HCT116 (cell line): ENCODE data around the gene RBM23.

Source experiments
- ATF3 ChIP-seq: IDR thresholded peaks from 2 replicates; pipeline ENCODE4 v1.6.1; 2012
- CEBPB ChIP-seq: IDR thresholded peaks from 2 replicates; pipeline ENCODE4 v1.6.1; 2012; ENCODE audit warnings: low read depth
- CTCF ChIP-seq, 3 experiments: fragments of 200-600 bp in 1 of 3; sonication (generic) in 1 of 3; IDR thresholded peaks in 2 of 3; conservative IDR thresholded peaks in 1 of 3; 2 replicates each; pipeline ENCODE4 v1.5.1; 2012 to 2017; ENCODE audit warnings: low read depth in 2 of 3, low read length in 2 of 3, antibody characterized with exemption in 1 of 3, borderline replicate concordance in 1 of 3, control low read depth in 1 of 3, mild to moderate bottlenecking in 1 of 3, mixed read lengths in 1 of 3, mixed run types in 1 of 3, moderate library complexity in 1 of 3; ENCODE audit not compliant: insufficient read depth in 1 of 3
- EZH2 ChIP-seq: fragments of 200-600 bp; sonication (generic); IDR thresholded peaks from 2 replicates; pipeline ENCODE4 v1.6.1; 2017; ENCODE audit warnings: antibody characterized with exemption, mixed run types
- MAX ChIP-seq: IDR thresholded peaks from 2 replicates; pipeline ENCODE4 v1.6.1; 2012
- POLR2A ChIP-seq: IDR thresholded peaks from 2 replicates; pipeline ENCODE4 v1.7.0; 2011; ENCODE audit warnings: borderline replicate concordance; ENCODE audit not compliant: insufficient read depth, insufficient read length; ENCODE audit errors: extremely low read depth
- POLR2AphosphoS5 ChIP-seq: IDR thresholded peaks from 2 replicates; pipeline ENCODE4 v1.6.1; 2011; ENCODE audit warnings: mild to moderate bottlenecking, low read depth, low read length, moderate library complexity
- SRF ChIP-seq: IDR thresholded peaks from 2 replicates; pipeline ENCODE4 v1.6.1; 2012; ENCODE audit warnings: low read depth

- no peak for TF ChIP-seq EZH2
- no peak for TF ChIP-seq ATF3
- no peak for TF ChIP-seq CTCF (IDR thresholded peaks at IDR 0.05 in 2 of 3, conservative IDR thresholded peaks at IDR 0.05 in 1 of 3; ENCODE audit: borderline replicate concordance in 1 of 3, insufficient read depth in 1 of 3, low read depth in 2 of 3, low read length in 2 of 3)
- TF ChIP-seq SRF = no peak
- no peak for TF ChIP-seq POLR2A
- TF ChIP-seq POLR2AphosphoS5 = no peak
- TF ChIP-seq MAX = no peak
- no peak for TF ChIP-seq CEBPB
These were observed 21.6 kb downstream of the RBM23 start for GRCh38 chr14:22897357-22897756.
